K562 (cell line): ENCODE results near the gene TMTC4. TPM values are rescaled to one million over a fixed set of nuclear protein-coding genes. Genes with fewer than 3 reads are reported as not detected.

ENCODE experiments used
- ATAC-seq: fragments of 200-7000 bp; cut with Tn5 transposase; 3 replicates; pipeline ENCODE4 v1.9.1; 2020; ENCODE audit warnings: moderate library complexity
- BruUV-seq: library from RNA; stranded (reverse); fragments of 400-500 nt; replicated peaks from 2 replicates; lab custom pipeline; 2021; lab: Mats Ljungman, UMichigan
- CTCF ChIA-PET: fragments of 300-600 bp; formaldehyde crosslinking; extraction: SDS; loops from one replicate; lab custom pipeline; 2021; ENCODE audit warnings: low intra/inter-chr PET ratio; lab: Yijun Ruan, JAX
- POLR2A ChIA-PET: fragments of 300-600, 350-650 bp; sonication (Branson Sonifier 250); formaldehyde crosslinking; extraction: SDS; loops from one replicate; lab custom pipeline; 2021; ENCODE audit warnings: antibody characterized with exemption, inconsistent platforms; lab: Yijun Ruan, JAX
- DNase-seq, 4 experiments: peaks; one replicate each; pipeline versions ENCODE4 v3.0.0 to v3.0.0-alpha.2; 2011 to 2018; ENCODE audit warnings: low spot score in 3 of 4, mixed read lengths in 3 of 4; ENCODE audit errors: extremely low read depth in 1 of 4
- FAIRE-seq: peaks from 2 replicates; lab custom pipeline; 2011; peaks lifted over from hg19 to GRCh38; lab: Jason Lieb, UNC
- H2AFZ ChIP-seq: 2 replicates; pipeline ENCODE4 v1.6.0; 2011; ENCODE audit warnings: low read depth, low read length, control low read depth, inconsistent platforms
- H3K27ac ChIP-seq: fragments of 200-600 bp; 3 replicates; pipeline ENCODE4 v1.8.0; 2011; ENCODE audit warnings: low read depth, mild to moderate bottlenecking, control low read depth, inconsistent platforms, low read length, moderate library complexity, mixed read lengths; ENCODE audit errors: extremely low read depth
- H3K27me3 ChIP-seq, 2 experiments: fragments of 300-600 bp in 1 of 2; 2 replicates in 1 of 2; 3 replicates in 1 of 2; pipeline versions ENCODE4 v1.6.0 to v1.8.0; 2011; ENCODE audit warnings: inconsistent platforms in 2 of 2, low read length in 2 of 2, mild to moderate bottlenecking in 1 of 2, mixed read lengths in 1 of 2, moderate library complexity in 1 of 2; ENCODE audit not compliant: control insufficient read depth in 2 of 2, insufficient read depth in 2 of 2
- H3K36me3 ChIP-seq: fragments of 300-600 bp; 3 replicates; pipeline ENCODE4 v1.8.0; 2011; ENCODE audit warnings: mild to moderate bottlenecking, low read length, inconsistent platforms; ENCODE audit not compliant: control insufficient read depth, insufficient read depth
- H3K4me1 ChIP-seq, 2 experiments: fragments of 200-600 bp in 1 of 2; replicated peaks in 1 of 2; 2 replicates in 1 of 2; 3 replicates in 1 of 2; pipeline versions ENCODE4 v1.5.1 to v1.8.0; 2011; ENCODE audit warnings: inconsistent platforms in 2 of 2, low read length in 2 of 2, mild to moderate bottlenecking in 1 of 2, mixed read lengths in 1 of 2, moderate library complexity in 1 of 2; ENCODE audit not compliant: control insufficient read depth in 2 of 2, insufficient read depth in 2 of 2
- H3K4me2 ChIP-seq: 2 replicates; pipeline ENCODE4 v1.6.1; 2011; ENCODE audit warnings: low read length, control low read depth, inconsistent platforms, mixed read lengths; ENCODE audit not compliant: insufficient read depth
- H3K4me3 ChIP-seq: fragments of 200-600 bp; sonication (generic), shearing (Covaris generic); 2 replicates; pipeline ENCODE4 v1.5.1; 2016; ENCODE audit warnings: control low read depth, inconsistent platforms
- H3K79me2 ChIP-seq: fragments of 200-600 bp; 3 replicates; pipeline ENCODE4 v1.8.0; 2011; ENCODE audit warnings: low read length, inconsistent platforms; ENCODE audit not compliant: control insufficient read depth, insufficient read depth
- H3K9ac ChIP-seq, 2 experiments: 2 replicates each; pipeline versions ENCODE4 v1.6.0 to v1.6.1; 2011; ENCODE audit warnings: low read depth in 2 of 2, low read length in 2 of 2, control low read depth in 1 of 2, inconsistent platforms in 1 of 2, mild to moderate bottlenecking in 1 of 2, mixed read lengths in 1 of 2; ENCODE audit not compliant: insufficient read depth in 1 of 2
- H3K9me1 ChIP-seq: one replicate; pipeline ENCODE4 v1.6.0; 2011; ENCODE audit warnings: inconsistent platforms, mild to moderate bottlenecking, low read length, moderate library complexity; ENCODE audit not compliant: control insufficient read depth, insufficient read depth
- H3K9me3 ChIP-seq: replicated peaks from 2 replicates; pipeline ENCODE4 v1.5.1; 2011; ENCODE audit warnings: low read depth, low read length, inconsistent platforms; ENCODE audit not compliant: control insufficient read depth, insufficient read depth
- H4K20me1 ChIP-seq: replicated peaks from 2 replicates; pipeline ENCODE4 v1.6.1; 2011; ENCODE audit warnings: low read length, inconsistent platforms, mixed read lengths; ENCODE audit not compliant: control insufficient read depth, insufficient read depth
- AFF4 ChIP-seq: sonication (generic); formaldehyde crosslinking; IDR thresholded peaks from 2 replicates; pipeline ENCODE4 v1.8.0; 2023; ENCODE audit warnings: mild to moderate bottlenecking, missing genetic modification reagents
- CEBPG ChIP-seq, 3 experiments: fragments of 200-800 bp in 1 of 3; sonication (Bioruptor generic) in 1 of 3; sonication (generic) in 1 of 3; formaldehyde crosslinking in 1 of 3; IDR thresholded peaks in 2 of 3; conservative IDR thresholded peaks in 1 of 3; 2 replicates each; pipeline versions ENCODE4 v1.6.1 to v1.8.0; 2016 to 2022; ENCODE audit warnings: missing compliant biosample characterization in 2 of 3, missing genetic modification characterization in 2 of 3, mild to moderate bottlenecking in 1 of 3, missing genetic modification reagents in 1 of 3
- DPF2 ChIP-seq: fragments of 450-650 bp; IDR thresholded peaks from 2 replicates; pipeline ENCODE4 v1.6.1; 2016
- E2F3 ChIP-seq: fragments of 250-450 bp; sonication (Bioruptor Pico); IDR thresholded peaks from 2 replicates; pipeline ENCODE4 v1.4.0; 2020; ENCODE audit warnings: mild to moderate bottlenecking
- FOS ChIP-seq: IDR thresholded peaks from 3 replicates; pipeline ENCODE4 v1.6.1; 2011; ENCODE audit not compliant: insufficient read length; ENCODE audit errors: extremely low read depth
- GATAD2B ChIP-seq: fragments of 450-650 bp; IDR thresholded peaks from 2 replicates; pipeline ENCODE4 v1.6.1; 2017; ENCODE audit warnings: mild to moderate bottlenecking, borderline replicate concordance
- MAFF ChIP-seq: IDR thresholded peaks from 2 replicates; pipeline ENCODE4 v1.6.1; 2012; ENCODE audit warnings: low read length, improper control_type of control experiment
- SIN3A ChIP-seq, 2 experiments: fragments of 150-350 bp in 1 of 2; IDR thresholded peaks; 2 replicates each; pipeline ENCODE4 v1.6.1; 2011 to 2016; ENCODE audit warnings: borderline replicate concordance in 2 of 2, low read depth in 2 of 2, low read length in 2 of 2, mild to moderate bottlenecking in 2 of 2, moderate library complexity in 2 of 2; ENCODE audit not compliant: control insufficient read depth in 1 of 2
- SP2 ChIP-seq: IDR thresholded peaks from 2 replicates; pipeline ENCODE4 v1.6.1; 2011; ENCODE audit warnings: mild to moderate bottlenecking, low read depth, low read length, moderate library complexity; ENCODE audit not compliant: poor library complexity, severe bottlenecking; ENCODE audit errors: extremely low read depth
- TCFL5 ChIP-seq: fragments of 250-450 bp; sonication (Bioruptor Pico); conservative IDR thresholded peaks from 2 replicates; pipeline ENCODE4 v1.6.1; 2021; ENCODE audit warnings: mild to moderate bottlenecking, moderate library complexity, matching md5 sums
- ZNF12 ChIP-seq: sonication (generic); formaldehyde crosslinking; IDR thresholded peaks from 2 replicates; pipeline ENCODE4 v1.4.0; 2020; ENCODE audit warnings: mild to moderate bottlenecking, missing genetic modification reagents
- WGBS: fragments of 100-300 bp; shearing (Covaris generic); methylation state at CpG from one replicate; pipeline ENCODE4 v1.1.6; 2016; ENCODE audit warnings: low coverage, mixed read lengths; ENCODE audit not compliant: insufficient coverage; ENCODE audit errors: missing lambda C conversion rate; 5-methylcytosine and 5-hydroxymethylcytosine counted together
- in situ Hi-C: fragments of 300-500 bp; cut with MboI; formaldehyde crosslinking; loops from 4 replicates; pipeline ENCODE4 v1.15.0; 2018; ENCODE audit warnings: inconsistent platforms, mixed read lengths
- intact Hi-C: fragments of 100-400 bp; cut with micrococcal nuclease; formaldehyde crosslinking; loops from 2 replicates; pipeline ENCODE4 v1.14.2; 2022
- polyA plus RNA-seq, 8 experiments: library from polyadenylated mRNA; depleted of rRNA in 4 of 8; stranded (reverse) in 5 of 8; unstranded in 3 of 8; fragments of >200 nt; fragmentation: Nextera tagmentation in 2 of 8; fragmentation: Illumina TruSeq in 1 of 8; extraction: Ambion mirVana in 2 of 8; extraction: Trizol in 1 of 8; gene quantifications; 2 replicates each; pipeline versions ENCODE4 v1.2.1 to v1.2.3, GENCODE V29; 2011 to 2014; ENCODE audit warnings: inconsistent platforms in 1 of 8, missing spikeins in 1 of 8
- total RNA-seq, 7 experiments: library from RNA; depleted of rRNA in 6 of 7; stranded (reverse); fragments of >200 nt in 6 of 7; fragmentation: Illumina TruSeq in 2 of 7; extraction: Trizol in 2 of 7; gene quantifications; 2 replicates each; pipeline versions ENCODE4 v1.2.1 to v1.2.3, GENCODE V29; 2011 to 2021; ENCODE audit warnings: low replicate concordance in 1 of 7
- TF ChIP-seq, protein P1 (sequence below): fragments of 450-650 bp; IDR thresholded peaks from 2 replicates; pipeline ENCODE4 v1.6.1; 2016; ENCODE audit warnings: antibody characterized with exemption
- TF ChIP-seq, protein P2 (sequence below): fragments of 250-450 bp; sonication (Bioruptor Pico); IDR thresholded peaks from 2 replicates; pipeline ENCODE4 v1.5.0; 2022; ENCODE audit warnings: mild to moderate bottlenecking
- TF ChIP-seq, protein P3 (sequence below): fragments of 250-450 bp; sonication (Bioruptor Pico); IDR thresholded peaks from 2 replicates; pipeline ENCODE4 v1.8.0; 2021; ENCODE audit warnings: moderate library complexity, mild to moderate bottlenecking, inconsistent platforms

The TMTC4 gene
- total and polyA plus RNA-seq, 9 of the 15 experiments (the other 6 are each of a cell fraction or from before 2014, with no cell fraction given): 3.5 to 16.7 (median 11.8) TPM

GRCh38 chr13:100561599-100562204 is 112.9 kb downstream of the TMTC4 start:
- Histone ChIP-seq H3K27me3 (peaks cover 3 to 40% of the 10 kb centered on the region in 2 experiments; a peak in 3 of 5 replicates), H3K9me1 (no peaks in the 10 kb centered on the region), H3K27ac (no peak overlapping the region), H3K4me2 (no peak overlapping the region), H3K79me2 (no peaks in the 10 kb centered on the region), H3K9me3 (no peaks in the 10 kb centered on the region; the same call in 1 of the 2 replicates), H3K9ac (no peak overlapping the region), H3K4me1 (no peaks in the 10 kb centered on the region), H4K20me1 (no peaks in the 10 kb centered on the region), H3K36me3 (no peaks in the 10 kb centered on the region), H2AFZ (no peak overlapping the region), H3K4me3 (no peak overlapping the region)
- no peak for ATAC-seq
- DNase-seq: no peak
- no TSS peak for BruUV-seq
- intact Hi-C loops: no loop called here
- WGBS: 26% methylated on average over 7 of the region's 7 CpGs
- ChIA-PET POLR2A (no interaction called here), CTCF (no interaction called here)
- no peak for FAIRE-seq
- in situ Hi-C loops: loop anchor here (25.0 kb wide), 1 partner anchor 551 kb away; no protein-coding TSS in a partner anchor
- TF ChIP-seq, protein P1, sequence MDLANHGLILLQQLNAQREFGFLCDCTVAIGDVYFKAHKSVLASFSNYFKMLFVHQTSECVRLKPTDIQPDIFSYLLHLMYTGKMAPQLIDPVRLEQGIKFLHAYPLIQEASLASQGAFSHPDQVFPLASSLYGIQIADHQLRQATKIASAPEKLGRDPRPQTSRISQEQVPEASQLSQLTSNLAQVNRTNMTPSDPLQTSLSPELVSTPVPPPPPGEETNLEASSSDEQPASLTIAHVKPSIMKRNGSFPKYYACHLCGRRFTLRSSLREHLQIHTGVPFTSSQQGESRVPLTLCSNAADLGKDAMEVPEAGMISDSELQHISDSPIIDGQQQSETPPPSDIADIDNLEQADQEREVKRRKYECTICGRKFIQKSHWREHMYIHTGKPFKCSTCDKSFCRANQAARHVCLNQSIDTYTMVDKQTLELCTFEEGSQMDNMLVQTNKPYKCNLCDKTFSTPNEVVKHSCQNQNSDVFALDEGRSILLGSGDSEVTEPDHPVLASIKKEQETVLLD: no peak
- TF ChIP-seq AFF4 (no peak), FOS (no peak), SIN3A (IDR thresholded peaks at IDR 0.05; ENCODE audit: borderline replicate concordance in 2 of 2, control insufficient read depth in 1 of 2, low read depth in 2 of 2, low read length in 2 of 2) (no peak), GATAD2B (no peak), ZNF12 (CRISPR knock-in tag) (no peak), SP2 (no peak), DPF2 (no peak), MAFF (no peak), CEBPG (CRISPR knock-in tag; IDR thresholded peaks at IDR 0.05) (no peak), CEBPG (tag; conservative IDR thresholded peaks at IDR 0.05 in 1 of 2, IDR thresholded peaks at IDR 0.05 in 1 of 2) (no peak), TCFL5 (CRISPR knock-in tag) (no peak), E2F3 (CRISPR knock-in tag) (no peak)
- TF ChIP-seq, protein P2, sequence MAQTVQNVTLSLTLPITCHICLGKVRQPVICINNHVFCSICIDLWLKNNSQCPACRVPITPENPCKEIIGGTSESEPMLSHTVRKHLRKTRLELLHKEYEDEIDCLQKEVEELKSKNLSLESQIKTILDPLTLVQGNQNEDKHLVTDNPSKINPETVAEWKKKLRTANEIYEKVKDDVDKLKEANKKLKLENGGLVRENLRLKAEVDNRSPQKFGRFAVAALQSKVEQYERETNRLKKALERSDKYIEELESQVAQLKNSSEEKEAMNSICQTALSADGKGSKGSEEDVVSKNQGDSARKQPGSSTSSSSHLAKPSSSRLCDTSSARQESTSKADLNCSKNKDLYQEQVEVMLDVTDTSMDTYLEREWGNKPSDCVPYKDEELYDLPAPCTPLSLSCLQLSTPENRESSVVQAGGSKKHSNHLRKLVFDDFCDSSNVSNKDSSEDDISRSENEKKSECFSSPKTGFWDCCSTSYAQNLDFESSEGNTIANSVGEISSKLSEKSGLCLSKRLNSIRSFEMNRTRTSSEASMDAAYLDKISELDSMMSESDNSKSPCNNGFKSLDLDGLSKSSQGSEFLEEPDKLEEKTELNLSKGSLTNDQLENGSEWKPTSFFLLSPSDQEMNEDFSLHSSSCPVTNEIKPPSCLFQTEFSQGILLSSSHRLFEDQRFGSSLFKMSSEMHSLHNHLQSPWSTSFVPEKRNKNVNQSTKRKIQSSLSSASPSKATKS (CRISPR knock-in tag): no peak
- TF ChIP-seq, protein P3, sequence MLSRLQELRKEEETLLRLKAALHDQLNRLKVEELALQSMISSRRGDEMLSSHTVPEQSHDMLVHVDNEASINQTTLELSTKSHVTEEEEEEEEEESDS (CRISPR knock-in tag): no peak
